Fibroblast of skin of left quadriceps (primary cell): ENCODE data around the gene TNS1.
A peak's percentile ranks its signal among the peaks of the same experiment; 100 is the strongest.

Experiments
- DNase-seq, 2 experiments: peaks; one replicate each; pipeline ENCODE4 v3.0.0-alpha.2; 2013; ENCODE audit warnings: low read depth in 2 of 2

TNS1 gene

DNA sequence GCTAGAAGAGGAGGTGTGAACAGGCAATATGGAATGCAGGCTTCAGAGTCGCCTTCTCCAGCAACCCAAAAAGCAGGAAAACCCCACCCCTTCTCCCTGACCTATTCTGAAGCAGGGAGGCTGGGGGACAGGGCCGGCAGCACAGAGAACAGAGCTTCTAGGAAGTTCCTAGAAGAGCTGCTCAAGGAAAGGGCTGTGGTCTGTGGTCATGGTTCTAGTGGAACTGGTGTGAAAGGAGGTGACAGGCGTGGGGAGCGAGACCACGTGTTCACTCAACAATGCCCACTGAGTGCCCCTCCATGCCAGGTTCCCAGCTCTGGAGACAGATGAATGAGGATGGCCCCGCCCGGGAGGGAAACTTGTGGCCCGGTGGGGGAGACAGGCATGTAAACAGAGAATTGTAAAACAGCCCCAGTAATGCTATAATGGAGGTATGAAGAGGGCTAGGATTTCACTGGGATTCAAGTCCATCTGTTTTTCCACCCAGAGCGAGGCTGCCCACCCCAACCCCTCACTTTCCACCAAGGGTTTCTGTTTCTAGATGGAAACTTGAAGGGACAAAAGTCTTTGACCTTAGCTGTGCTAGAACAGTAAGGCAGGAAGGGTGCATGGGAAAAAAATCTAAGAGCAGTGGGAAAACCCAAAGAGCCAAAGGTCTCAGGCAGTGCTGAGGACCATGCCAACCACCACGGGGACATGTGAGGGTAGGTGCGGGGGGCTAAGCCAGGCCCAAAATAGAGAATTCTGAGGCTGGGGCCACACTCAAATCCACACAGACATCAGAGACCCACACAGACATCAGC is 71.8 kb downstream of the TNS1 start:
- no peak for DNase-seq

DNA sequence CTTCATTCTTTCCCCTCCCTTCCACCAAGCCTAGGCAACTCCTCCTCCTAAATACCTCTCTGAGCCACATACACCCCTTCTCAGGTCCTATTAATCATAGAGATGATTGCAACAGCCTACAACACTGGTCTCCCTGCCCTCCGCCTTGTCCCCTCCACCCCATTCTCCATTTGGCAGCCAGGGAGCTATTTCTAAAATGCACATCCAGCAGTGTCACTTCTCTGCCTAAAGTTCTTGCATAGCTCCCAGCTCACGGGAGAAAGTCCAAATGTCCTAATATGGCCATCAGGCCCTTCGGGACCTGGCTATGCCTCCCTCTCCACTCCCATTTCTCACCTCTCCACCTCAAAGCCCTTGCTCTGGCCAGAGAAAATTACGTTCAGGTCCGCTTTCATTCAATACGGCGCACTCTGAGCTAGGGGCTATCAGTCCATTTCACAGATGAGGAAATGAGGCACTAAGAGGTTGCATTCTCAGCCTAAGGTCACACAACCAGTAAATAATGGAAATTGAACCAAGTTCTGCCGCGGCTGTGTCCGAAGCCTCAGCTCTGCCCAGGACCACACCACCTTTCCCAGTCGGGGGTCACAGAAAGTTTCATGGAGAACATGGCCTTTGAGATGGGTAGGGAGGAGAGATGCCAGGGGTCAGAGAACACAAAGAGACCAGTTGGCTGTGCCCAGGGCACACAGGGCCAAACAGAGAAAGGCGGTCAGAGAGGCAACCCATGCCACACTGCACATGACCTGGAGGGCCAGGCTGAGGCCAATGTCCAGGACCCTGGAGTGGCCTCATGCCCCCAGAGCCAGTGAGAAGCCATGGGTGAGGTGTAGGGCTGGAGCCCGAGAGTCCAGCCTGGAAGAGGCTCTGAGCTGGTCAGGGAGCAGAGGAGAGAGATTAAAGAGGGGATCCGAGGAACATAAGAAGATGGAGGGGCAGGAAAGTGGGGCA is 72.8 kb downstream of the TNS1 start:
- peak; percentile 62 to 66 for DNase-seq

- DNase-seq, result no peak
Measured at GRCh38 chr2:217929272-217929671, 73.5 kb downstream of the TNS1 start.

GRCh38 chr2:217928324-217929181 is 74.2 kb downstream of the TNS1 start:
- DNase-seq, result no peak

DNA sequence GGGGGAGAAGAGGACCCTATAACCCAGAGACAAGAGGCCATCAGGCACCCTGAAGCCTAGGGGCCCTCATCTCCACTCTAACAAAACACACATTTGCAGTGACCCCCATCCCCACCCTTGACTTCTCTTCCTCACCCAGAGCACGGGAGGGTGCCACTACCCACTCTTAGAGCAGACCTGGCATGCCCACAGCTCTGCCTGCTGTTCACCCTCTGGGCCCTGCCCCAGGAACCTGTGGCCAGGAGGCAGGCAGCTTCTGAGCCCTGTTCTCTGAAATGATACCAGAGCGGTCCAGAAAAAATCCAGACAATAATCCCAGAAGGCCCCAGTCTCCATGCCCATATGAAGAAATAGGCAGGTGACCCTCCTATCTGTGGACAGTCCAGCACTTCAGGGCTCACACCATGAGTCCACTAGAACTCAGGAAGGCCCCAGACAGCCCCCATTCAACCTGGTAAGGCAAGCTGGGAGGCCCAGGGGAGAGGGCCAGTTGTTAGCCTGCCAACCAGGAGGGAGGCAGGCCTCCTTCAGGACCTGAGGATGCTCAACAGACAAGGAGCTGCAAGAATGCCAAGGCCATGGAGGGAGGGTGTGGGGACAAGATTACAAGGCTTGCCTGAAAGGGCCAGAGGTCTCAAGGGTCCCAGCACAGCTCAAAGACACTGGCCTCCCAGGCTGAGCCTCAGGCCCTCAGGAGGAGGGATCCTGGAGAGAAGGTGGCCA is 75.0 kb downstream of the TNS1 start:
- no peak for DNase-seq

DNA sequence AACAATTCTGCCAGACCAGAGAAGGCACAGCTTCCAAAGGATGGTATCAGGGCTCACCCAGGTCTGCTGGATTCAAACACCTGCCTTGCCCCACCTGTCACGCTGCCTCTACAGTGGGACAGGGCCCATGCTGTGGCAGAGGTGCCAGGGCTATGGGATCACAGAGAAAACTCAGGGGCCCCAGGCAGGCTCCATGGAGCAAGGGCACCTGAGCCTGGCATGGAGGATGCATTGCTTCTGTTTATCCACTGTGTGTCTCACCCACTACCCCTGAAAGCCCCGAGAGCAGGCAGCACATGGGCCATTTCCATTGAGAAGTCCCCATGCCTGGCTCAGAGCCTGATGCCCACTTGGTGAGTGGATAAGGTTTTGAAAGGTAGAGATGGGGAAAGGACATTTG is 76.0 kb downstream of the TNS1 start:
- DNase-seq, result no peak

- no peak for DNase-seq
Measured at GRCh38 chr2:217924346-217924901, 78.4 kb downstream of the TNS1 start.

GRCh38 chr2:217923007-217923686 is 79.6 kb downstream of the TNS1 start:
- no peak for DNase-seq

- DNase-seq, result no peak
Measured at GRCh38 chr2:217922101-217923006, 80.4 kb downstream of the TNS1 start.

- no peak for DNase-seq
Measured at GRCh38 chr2:217920879-217921603, 81.8 kb downstream of the TNS1 start.

DNA sequence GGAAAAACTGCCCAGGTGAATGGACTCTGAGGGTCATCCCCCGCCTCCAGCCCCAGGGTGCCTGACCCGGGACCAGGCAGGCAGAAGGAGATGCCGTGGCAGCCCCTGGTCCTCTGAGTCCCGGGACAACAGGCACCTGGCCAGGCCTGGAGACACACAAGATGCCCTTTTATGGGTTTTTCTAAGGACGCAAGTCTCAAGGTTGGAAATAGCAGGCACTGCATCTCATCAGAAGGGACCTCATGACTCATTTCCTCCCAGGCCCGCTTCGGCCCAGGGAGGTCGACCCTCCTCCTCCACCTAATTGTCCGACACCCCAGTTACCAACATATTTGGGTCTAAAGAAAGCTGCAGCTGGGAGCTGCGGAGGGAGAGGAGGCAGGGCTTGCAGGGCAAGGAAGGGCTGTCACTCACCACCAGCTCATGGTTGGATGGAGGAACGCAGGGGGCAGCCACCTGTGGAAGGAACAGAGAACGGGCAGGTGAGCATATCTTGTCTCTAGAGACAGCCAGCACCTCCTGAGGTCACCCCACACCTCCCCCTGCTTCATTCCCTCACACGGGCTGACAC is 82.9 kb downstream of the TNS1 start:
- peak; percentile 59 to 63 for DNase-seq

DNA sequence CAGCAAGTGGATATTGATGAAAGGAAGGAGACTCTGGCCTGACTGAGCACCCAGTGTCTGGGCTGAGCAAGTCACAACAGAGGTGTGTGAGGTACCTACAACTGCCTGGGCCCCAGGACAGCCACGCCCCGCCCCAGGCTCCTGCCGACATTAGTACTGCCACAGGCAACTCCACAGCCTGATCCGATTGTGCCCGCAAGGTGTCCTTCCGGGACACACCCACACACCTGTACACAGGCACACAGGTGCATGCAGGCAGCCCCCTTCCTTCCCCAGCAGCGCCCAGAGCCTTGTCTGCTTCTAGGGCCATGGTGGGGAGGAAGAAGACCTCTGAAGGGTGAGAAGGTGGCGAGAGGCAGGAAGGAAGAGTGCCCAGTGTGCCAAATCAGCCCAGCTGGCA is 83.6 kb downstream of the TNS1 start:
- DNase-seq, result no peak

GRCh38 chr2:217918308-217919024 is 84.3 kb downstream of the TNS1 start:
- DNase-seq, result no peak

GRCh38 chr2:217916504-217917254 is 86.1 kb downstream of the TNS1 start:
- DNase-seq, result no peak

DNA sequence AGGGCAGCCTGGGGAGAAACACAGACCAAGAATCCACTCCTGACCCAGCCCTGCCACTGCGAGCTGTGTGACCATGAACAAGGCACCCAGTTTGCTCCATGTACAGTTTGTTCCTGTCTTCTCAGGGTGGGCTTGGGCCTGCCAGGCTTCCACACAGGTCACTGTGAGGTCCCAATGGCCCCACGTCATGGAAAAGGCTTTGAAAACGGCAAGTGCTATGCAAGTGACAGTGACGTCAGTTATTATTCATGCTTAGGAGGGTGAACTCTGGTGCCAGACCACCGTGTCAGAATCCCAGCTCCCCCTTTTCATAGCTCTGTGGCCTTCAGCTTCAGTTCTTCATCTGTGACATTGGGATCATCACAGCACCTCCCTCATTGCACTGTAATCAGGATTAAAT is 87.1 kb downstream of the TNS1 start:
- no peak for DNase-seq

- DNase-seq, result no peak
Measured at GRCh38 chr2:217914878-217915277, 87.9 kb downstream of the TNS1 start.

- DNase-seq, result no peak
Measured at GRCh38 chr2:217914078-217914477, 88.7 kb downstream of the TNS1 start.
